K562 (cell line): Measurements from ENCODE around the gene PRKAR2B. TPM values are rescaled to one million over a fixed set of nuclear protein-coding genes. Genes with fewer than 3 reads are reported as not detected.

Experiments used
- CBX5 ChIP-seq: IDR thresholded peaks from 2 replicates; pipeline ENCODE4 v1.6.1; 2014; ENCODE audit warnings: low read depth, borderline replicate concordance
- DACH1 ChIP-seq: fragments of 450-650 bp; IDR thresholded peaks from 2 replicates; pipeline ENCODE4 v1.6.1; 2018; ENCODE audit not compliant: partially characterized antibody
- MAFF ChIP-seq: IDR thresholded peaks from 2 replicates; pipeline ENCODE4 v1.6.1; 2012; ENCODE audit warnings: low read length, improper control_type of control experiment
- NCOR1 ChIP-seq: fragments of 450-650 bp; IDR thresholded peaks from 2 replicates; pipeline ENCODE4 v1.6.1; 2016; ENCODE audit warnings: mild to moderate bottlenecking, moderate library complexity
- TEAD4 ChIP-seq, 2 experiments: sonication (generic) in 1 of 2; formaldehyde crosslinking in 1 of 2; IDR thresholded peaks; 2 replicates each; pipeline versions ENCODE4 v1.6.1 to v1.8.0; 2012 to 2022; ENCODE audit warnings: borderline replicate concordance in 1 of 2, inconsistent platforms in 1 of 2, low read length in 1 of 2, mild to moderate bottlenecking in 1 of 2, missing genetic modification reagents in 1 of 2
- ZFP36 ChIP-seq: fragments of 150-350 bp; IDR thresholded peaks from 2 replicates; pipeline ENCODE4 v1.6.1; 2018; ENCODE audit warnings: low read length, low read depth; ENCODE audit not compliant: partially characterized antibody
- ZNF12 ChIP-seq: sonication (generic); formaldehyde crosslinking; IDR thresholded peaks from 2 replicates; pipeline ENCODE4 v1.4.0; 2020; ENCODE audit warnings: mild to moderate bottlenecking, missing genetic modification reagents
- ZNF24 ChIP-seq: fragments of 450-650 bp; IDR thresholded peaks from 2 replicates; pipeline ENCODE4 v1.6.1; 2016
- ZNF644 ChIP-seq: fragments of 200-800 bp; sonication (Bioruptor generic); IDR thresholded peaks from 2 replicates; pipeline ENCODE4 v1.6.1; 2016; ENCODE audit warnings: low read depth, missing genetic modification characterization, missing compliant biosample characterization
- polyA plus RNA-seq, 8 experiments: library from polyadenylated mRNA; depleted of rRNA in 4 of 8; stranded (reverse) in 5 of 8; unstranded in 3 of 8; fragments of >200 nt; fragmentation: Nextera tagmentation in 2 of 8; fragmentation: Illumina TruSeq in 1 of 8; extraction: Ambion mirVana in 2 of 8; extraction: Trizol in 1 of 8; gene quantifications; 2 replicates each; pipeline versions ENCODE4 v1.2.1 to v1.2.3, GENCODE V29; 2011 to 2014; ENCODE audit warnings: inconsistent platforms in 1 of 8, missing spikeins in 1 of 8
- total RNA-seq, 7 experiments: library from RNA; depleted of rRNA in 6 of 7; stranded (reverse); fragments of >200 nt in 6 of 7; fragmentation: Illumina TruSeq in 2 of 7; extraction: Trizol in 2 of 7; gene quantifications; 2 replicates each; pipeline versions ENCODE4 v1.2.1 to v1.2.3, GENCODE V29; 2011 to 2021; ENCODE audit warnings: low replicate concordance in 1 of 7
- TF ChIP-seq, protein P1 (sequence below): fragments of 450-650 bp; IDR thresholded peaks from 2 replicates; pipeline ENCODE4 v1.6.1; 2018; ENCODE audit not compliant: partially characterized antibody
- TF ChIP-seq, protein P2 (sequence below): fragments of 250-450 bp; sonication (Bioruptor Pico); IDR thresholded peaks from 2 replicates; pipeline ENCODE4 v1.5.0; 2020; ENCODE audit warnings: mild to moderate bottlenecking, borderline replicate concordance
- TF ChIP-seq, protein P3 (sequence below), 2 experiments: IDR thresholded peaks; 2 replicates each; pipeline ENCODE4 v1.6.1; 2011; ENCODE audit warnings: borderline replicate concordance in 1 of 2, control low read depth in 1 of 2, low read depth in 1 of 2, low read length in 1 of 2, mild to moderate bottlenecking in 1 of 2, mixed read lengths in 1 of 2, moderate library complexity in 1 of 2; ENCODE audit not compliant: insufficient read depth in 1 of 2, insufficient read length in 1 of 2, poor library complexity in 1 of 2, severe bottlenecking in 1 of 2; ENCODE audit errors: extremely low read depth in 1 of 2
- TF ChIP-seq, protein P4 (sequence below): sonication (generic); formaldehyde crosslinking; IDR thresholded peaks from 2 replicates; pipeline ENCODE4 v1.8.0; 2022; ENCODE audit warnings: missing genetic modification reagents, mild to moderate bottlenecking, borderline replicate concordance
- TF ChIP-seq, protein P5 (sequence below), 2 experiments: fragments of 450-650 bp; conservative IDR thresholded peaks; 2 replicates each; pipeline ENCODE4 v1.6.1; 2017; ENCODE audit warnings: mild to moderate bottlenecking in 2 of 2, moderate library complexity in 2 of 2

Gene PRKAR2B
- total and polyA plus RNA-seq, 9 of the 15 experiments (the other 6 are each of a cell fraction or from before 2014, with no cell fraction given) = 59.0 to 173 (median 129) TPM

DNA sequence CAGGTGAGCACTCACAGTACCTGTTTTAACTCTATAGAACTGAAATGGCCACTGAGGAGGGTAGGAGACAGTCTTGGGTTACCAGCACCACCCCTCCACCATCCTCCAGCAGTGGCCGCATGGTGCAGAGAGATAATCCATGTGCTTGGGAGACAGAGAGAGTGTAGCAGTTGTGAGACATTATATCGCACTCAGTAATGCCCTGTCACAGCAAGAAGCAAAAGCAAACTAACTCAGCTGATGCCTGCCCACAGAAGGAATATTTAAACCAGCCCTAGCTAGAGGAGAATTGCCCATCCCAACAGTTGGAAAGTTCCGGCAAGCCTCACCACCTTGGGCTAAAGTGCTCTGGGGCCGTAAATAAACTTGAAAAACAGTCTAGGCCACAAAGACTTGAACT is 65.5 kb downstream of the PRKAR2B start (continued):
- TF ChIP-seq, protein P1, sequence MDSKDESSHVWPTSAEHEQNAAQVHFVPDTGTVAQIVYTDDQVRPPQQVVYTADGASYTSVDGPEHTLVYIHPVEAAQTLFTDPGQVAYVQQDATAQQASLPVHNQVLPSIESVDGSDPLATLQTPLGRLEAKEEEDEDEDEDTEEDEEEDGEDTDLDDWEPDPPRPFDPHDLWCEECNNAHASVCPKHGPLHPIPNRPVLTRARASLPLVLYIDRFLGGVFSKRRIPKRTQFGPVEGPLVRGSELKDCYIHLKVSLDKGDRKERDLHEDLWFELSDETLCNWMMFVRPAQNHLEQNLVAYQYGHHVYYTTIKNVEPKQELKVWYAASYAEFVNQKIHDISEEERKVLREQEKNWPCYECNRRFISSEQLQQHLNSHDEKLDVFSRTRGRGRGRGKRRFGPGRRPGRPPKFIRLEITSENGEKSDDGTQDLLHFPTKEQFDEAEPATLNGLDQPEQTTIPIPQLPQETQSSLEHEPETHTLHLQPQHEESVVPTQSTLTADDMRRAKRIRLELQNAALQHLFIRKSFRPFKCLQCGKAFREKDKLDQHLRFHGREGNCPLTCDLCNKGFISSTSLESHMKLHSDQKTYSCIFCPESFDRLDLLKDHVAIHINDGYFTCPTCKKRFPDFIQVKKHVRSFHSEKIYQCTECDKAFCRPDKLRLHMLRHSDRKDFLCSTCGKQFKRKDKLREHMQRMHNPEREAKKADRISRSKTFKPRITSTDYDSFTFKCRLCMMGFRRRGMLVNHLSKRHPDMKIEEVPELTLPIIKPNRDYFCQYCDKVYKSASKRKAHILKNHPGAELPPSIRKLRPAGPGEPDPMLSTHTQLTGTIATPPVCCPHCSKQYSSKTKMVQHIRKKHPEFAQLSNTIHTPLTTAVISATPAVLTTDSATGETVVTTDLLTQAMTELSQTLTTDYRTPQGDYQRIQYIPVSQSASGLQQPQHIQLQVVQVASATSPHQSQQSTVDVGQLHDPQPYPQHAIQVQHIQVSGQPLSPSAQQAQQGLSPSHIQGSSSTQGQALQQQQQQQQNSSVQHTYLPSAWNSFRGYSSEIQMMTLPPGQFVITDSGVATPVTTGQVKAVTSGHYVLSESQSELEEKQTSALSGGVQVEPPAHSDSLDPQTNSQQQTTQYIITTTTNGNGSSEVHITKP = peak; percentile 45
- TF ChIP-seq, protein P2, sequence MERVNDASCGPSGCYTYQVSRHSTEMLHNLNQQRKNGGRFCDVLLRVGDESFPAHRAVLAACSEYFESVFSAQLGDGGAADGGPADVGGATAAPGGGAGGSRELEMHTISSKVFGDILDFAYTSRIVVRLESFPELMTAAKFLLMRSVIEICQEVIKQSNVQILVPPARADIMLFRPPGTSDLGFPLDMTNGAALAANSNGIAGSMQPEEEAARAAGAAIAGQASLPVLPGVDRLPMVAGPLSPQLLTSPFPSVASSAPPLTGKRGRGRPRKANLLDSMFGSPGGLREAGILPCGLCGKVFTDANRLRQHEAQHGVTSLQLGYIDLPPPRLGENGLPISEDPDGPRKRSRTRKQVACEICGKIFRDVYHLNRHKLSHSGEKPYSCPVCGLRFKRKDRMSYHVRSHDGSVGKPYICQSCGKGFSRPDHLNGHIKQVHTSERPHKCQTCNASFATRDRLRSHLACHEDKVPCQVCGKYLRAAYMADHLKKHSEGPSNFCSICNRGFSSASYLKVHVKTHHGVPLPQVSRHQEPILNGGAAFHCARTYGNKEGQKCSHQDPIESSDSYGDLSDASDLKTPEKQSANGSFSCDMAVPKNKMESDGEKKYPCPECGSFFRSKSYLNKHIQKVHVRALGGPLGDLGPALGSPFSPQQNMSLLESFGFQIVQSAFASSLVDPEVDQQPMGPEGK (CRISPR knock-in tag) = no peak
- TF ChIP-seq ZNF24 (peak; percentile 29; the same call in 1 of the 2 replicates), DACH1 (peak; percentile 46), ZFP36 (no peak), NCOR1 (peak; percentile 49; the same call in 1 of the 2 replicates), TEAD4 (IDR thresholded peaks at IDR 0.05; ENCODE audit: low read length) (peak; percentile 56; the same call in 1 of the 2 replicates), TEAD4 (CRISPR knock-in tag; IDR thresholded peaks at IDR 0.05; ENCODE audit: borderline replicate concordance) (peak; percentile 17; the same call in 1 of the 2 replicates), ZNF12 (no peak), ZNF644 (no peak), CBX5 (0 out of 2 replicates have a peak, but pooled peaks have one; percentile 16), MAFF (no peak)
- TF ChIP-seq, protein P3, sequence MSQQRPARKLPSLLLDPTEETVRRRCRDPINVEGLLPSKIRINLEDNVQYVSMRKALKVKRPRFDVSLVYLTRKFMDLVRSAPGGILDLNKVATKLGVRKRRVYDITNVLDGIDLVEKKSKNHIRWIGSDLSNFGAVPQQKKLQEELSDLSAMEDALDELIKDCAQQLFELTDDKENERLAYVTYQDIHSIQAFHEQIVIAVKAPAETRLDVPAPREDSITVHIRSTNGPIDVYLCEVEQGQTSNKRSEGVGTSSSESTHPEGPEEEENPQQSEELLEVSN (IDR thresholded peaks at IDR 0.05; ENCODE audit: borderline replicate concordance in 1 of 2, extremely low read depth in 1 of 2, insufficient read depth in 1 of 2, insufficient read length in 1 of 2, low read depth in 1 of 2, low read length in 1 of 2, poor library complexity in 1 of 2, severe bottlenecking in 1 of 2) = peak; percentile 88 to 90
- TF ChIP-seq, protein P4, sequence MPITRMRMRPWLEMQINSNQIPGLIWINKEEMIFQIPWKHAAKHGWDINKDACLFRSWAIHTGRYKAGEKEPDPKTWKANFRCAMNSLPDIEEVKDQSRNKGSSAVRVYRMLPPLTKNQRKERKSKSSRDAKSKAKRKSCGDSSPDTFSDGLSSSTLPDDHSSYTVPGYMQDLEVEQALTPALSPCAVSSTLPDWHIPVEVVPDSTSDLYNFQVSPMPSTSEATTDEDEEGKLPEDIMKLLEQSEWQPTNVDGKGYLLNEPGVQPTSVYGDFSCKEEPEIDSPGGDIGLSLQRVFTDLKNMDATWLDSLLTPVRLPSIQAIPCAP = peak; percentile 71; the same call in 1 of the 2 replicates
- TF ChIP-seq, protein P5, sequence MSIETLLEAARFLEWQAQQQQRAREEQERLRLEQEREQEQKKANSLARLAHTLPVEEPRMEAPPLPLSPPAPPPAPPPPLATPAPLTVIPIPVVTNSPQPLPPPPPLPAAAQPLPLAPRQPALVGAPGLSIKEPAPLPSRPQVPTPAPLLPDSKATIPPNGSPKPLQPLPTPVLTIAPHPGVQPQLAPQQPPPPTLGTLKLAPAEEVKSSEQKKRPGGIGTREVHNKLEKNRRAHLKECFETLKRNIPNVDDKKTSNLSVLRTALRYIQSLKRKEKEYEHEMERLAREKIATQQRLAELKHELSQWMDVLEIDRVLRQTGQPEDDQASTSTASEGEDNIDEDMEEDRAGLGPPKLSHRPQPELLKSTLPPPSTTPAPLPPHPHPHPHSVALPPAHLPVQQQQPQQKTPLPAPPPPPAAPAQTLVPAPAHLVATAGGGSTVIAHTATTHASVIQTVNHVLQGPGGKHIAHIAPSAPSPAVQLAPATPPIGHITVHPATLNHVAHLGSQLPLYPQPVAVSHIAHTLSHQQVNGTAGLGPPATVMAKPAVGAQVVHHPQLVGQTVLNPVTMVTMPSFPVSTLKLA (conservative IDR thresholded peaks at IDR 0.05) = peak; percentile 49 to 83; a peak in 2 of 4 replicates
